Gastrocnemius medialis (tissue), 4 donors: ENCODE measurements around the gene SLAIN2.

Source experiments
- POLR2A ChIP-seq, 2 donors: fragments of 450-650 bp; IDR thresholded peaks; one replicate each; pipeline ENCODE4 v1.6.1; 2017; ENCODE audit warnings: antibody characterized with exemption in 2 of 2, mild to moderate bottlenecking in 2 of 2, moderate library complexity in 2 of 2
- TF ChIP-seq, protein P1 (sequence below), 5 experiments: fragments of 450-650 bp in 3 of 5; fragments of 200-600 bp in 2 of 5; sonication (generic) in 2 of 5; IDR thresholded peaks in 4 of 5; conservative IDR thresholded peaks in 1 of 5; 1 replicate in 4 of 5; 2 replicates in 1 of 5; pipeline ENCODE4 v1.5.1; 2016 to 2019; ENCODE audit warnings: antibody characterized with exemption in 5 of 5, mild to moderate bottlenecking in 3 of 5, moderate library complexity in 3 of 5

DNA sequence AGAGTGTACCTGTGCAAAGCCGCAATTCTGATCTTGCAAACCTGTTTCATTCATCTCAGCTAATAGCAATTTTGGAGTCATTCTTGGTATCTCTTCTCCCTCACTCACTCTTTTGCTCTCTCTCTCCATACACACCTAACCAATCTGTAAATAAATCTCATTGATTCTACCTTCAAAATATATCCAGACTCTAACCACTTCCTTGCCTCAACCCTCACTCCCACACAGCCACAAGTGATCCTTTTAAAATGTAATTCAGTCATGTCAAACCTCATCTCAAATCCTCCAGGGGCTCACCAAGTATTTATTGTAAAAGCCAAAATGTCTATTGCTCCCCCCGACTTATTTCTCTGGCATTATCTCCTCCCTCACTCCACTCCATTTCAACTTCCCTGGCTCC, 90.1 kb downstream of the SLAIN2 start:
- TF ChIP-seq, protein P1, sequence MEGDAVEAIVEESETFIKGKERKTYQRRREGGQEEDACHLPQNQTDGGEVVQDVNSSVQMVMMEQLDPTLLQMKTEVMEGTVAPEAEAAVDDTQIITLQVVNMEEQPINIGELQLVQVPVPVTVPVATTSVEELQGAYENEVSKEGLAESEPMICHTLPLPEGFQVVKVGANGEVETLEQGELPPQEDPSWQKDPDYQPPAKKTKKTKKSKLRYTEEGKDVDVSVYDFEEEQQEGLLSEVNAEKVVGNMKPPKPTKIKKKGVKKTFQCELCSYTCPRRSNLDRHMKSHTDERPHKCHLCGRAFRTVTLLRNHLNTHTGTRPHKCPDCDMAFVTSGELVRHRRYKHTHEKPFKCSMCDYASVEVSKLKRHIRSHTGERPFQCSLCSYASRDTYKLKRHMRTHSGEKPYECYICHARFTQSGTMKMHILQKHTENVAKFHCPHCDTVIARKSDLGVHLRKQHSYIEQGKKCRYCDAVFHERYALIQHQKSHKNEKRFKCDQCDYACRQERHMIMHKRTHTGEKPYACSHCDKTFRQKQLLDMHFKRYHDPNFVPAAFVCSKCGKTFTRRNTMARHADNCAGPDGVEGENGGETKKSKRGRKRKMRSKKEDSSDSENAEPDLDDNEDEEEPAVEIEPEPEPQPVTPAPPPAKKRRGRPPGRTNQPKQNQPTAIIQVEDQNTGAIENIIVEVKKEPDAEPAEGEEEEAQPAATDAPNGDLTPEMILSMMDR (IDR thresholded peaks at IDR 0.05 in 4 of 5, conservative IDR thresholded peaks at IDR 0.05 in 1 of 5), result no peak
- TF ChIP-seq POLR2A (IDR thresholded peaks at IDR 0.05), result no peak
